Measurements from ENCODE around the gene MEX3A. TPM values are rescaled to one million over a fixed set of nuclear protein-coding genes. Genes with fewer than 3 reads are reported as not detected.

Gene MEX3A
- total RNA-seq, 1 experiment from 2014 or later, result 90.0 TPM

- H3K27ac ChIP-seq (ENCODE audit: low read depth, low read length, poor library complexity, severe bottlenecking), result no peak overlapping the region
- ChIA-PET CTCF (interaction anchor here (0.7 to 1.1 kb wide), 3 partner anchors 26 to 41 kb away, joined by 3 to 13 read pairs (median 10); partner anchors contain the start of genes LAMTOR2 and UBQLN4), POLR2A (ENCODE audit: low non-redundant PET) (interaction anchor here (0.6 kb wide), 1 partner anchor 10 kb away, joined by 3 read pairs; no protein-coding TSS in a partner anchor)
- no peaks in the 10 kb centered on the region for H3K36me3 ChIP-seq (ENCODE audit: insufficient read depth, low read length, poor library complexity, severe bottlenecking)
- no peaks in the 10 kb centered on the region for H3K9me3 ChIP-seq (ENCODE audit: low read depth, low read length, poor library complexity, severe bottlenecking)
- no peaks in the 10 kb centered on the region for H3K27me3 ChIP-seq (replicated peaks; ENCODE audit: insufficient read depth, low read depth, low read length, poor library complexity)
- TF ChIP-seq CTCF (conservative IDR thresholded peaks at IDR 0.05; ENCODE audit: low read depth, low read length) (peak; percentile 84), EZH2 (IDR thresholded peaks at IDR 0.05; ENCODE audit: borderline replicate concordance, low read depth, low read length, poor library complexity, severe bottlenecking) (no peak)
- intact Hi-C loops (cut with micrococcal nuclease; ENCODE audit: unreplicated experiment), result loop anchor here (10.0 kb wide), 1 partner anchor 109 kb away; no protein-coding TSS in a partner anchor
- H3K4me3 ChIP-seq (ENCODE audit: low read depth, low read length, poor library complexity, severe bottlenecking), result no peak overlapping the region
- no peaks in the 10 kb centered on the region for H3K4me1 ChIP-seq (ENCODE audit: insufficient read depth, low read length, poor library complexity, severe bottlenecking)
- DNase-seq (ENCODE audit: low spot score), result peak; percentile 78
- no TSS peak for BruUV-seq (replicated peaks)
These were observed 56.4 kb downstream of the MEX3A start for GRCh38 chr1:156025876-156026275.

GRCh38 chr1:156024801-156025200, 57.5 kb downstream of the MEX3A start:
- intact Hi-C loops (cut with micrococcal nuclease; ENCODE audit: unreplicated experiment), result loop anchor here (10.0 kb wide), 1 partner anchor 110 kb away; no protein-coding TSS in a partner anchor
- Histone ChIP-seq H3K27ac (ENCODE audit: low read depth, low read length, poor library complexity, severe bottlenecking) (no peak overlapping the region), H3K4me1 (ENCODE audit: insufficient read depth, low read length, poor library complexity, severe bottlenecking) (peaks cover 2% of the 10 kb centered on the region), H3K36me3 (ENCODE audit: insufficient read depth, low read length, poor library complexity, severe bottlenecking) (peaks cover 2% of the 10 kb centered on the region), H3K27me3 (replicated peaks; ENCODE audit: insufficient read depth, low read depth, low read length, poor library complexity) (no peaks in the 10 kb centered on the region), H3K4me3 (ENCODE audit: low read depth, low read length, poor library complexity, severe bottlenecking) (no peak overlapping the region), H3K9me3 (ENCODE audit: low read depth, low read length, poor library complexity, severe bottlenecking) (no peaks in the 10 kb centered on the region)
- TF ChIP-seq CTCF (conservative IDR thresholded peaks at IDR 0.05; ENCODE audit: low read depth, low read length), result no peak
- no peak for TF ChIP-seq EZH2 (IDR thresholded peaks at IDR 0.05; ENCODE audit: borderline replicate concordance, low read depth, low read length, poor library complexity, severe bottlenecking)
- no peak for DNase-seq (ENCODE audit: low spot score)
- ChIA-PET POLR2A (ENCODE audit: low non-redundant PET) (no interaction called here), CTCF (no interaction called here)
- no TSS peak for BruUV-seq (replicated peaks)

Other genes with a start within 250 kb of the MEX3A start
- gene GON4L, start 225.3 kb downstream of the MEX3A start, total RNA-seq (2021), result 55.7 and 59.9 TPM in 2 replicates
- 10.2 and 10.6 TPM in 2 replicates for gene SYT11, start 222.9 kb downstream of the MEX3A start, total RNA-seq (2021)
- 27.5 and 29.6 TPM in 2 replicates for gene RIT1, start 171.1 kb downstream of the MEX3A start, total RNA-seq (2021)
- gene KHDC4, start 148.1 kb downstream of the MEX3A start, total RNA-seq (2021), result 92.7 and 93.3 TPM in 2 replicates
- gene RXFP4, start 140.8 kb downstream of the MEX3A start, total RNA-seq (2021), result not detected in 2 replicates
- gene ARHGEF2, start 103.9 kb downstream of the MEX3A start, total RNA-seq (2021), result 148 and 161 TPM in 2 replicates
- gene SSR2, start 61.5 kb downstream of the MEX3A start, total RNA-seq (2021), result 220 and 233 TPM in 2 replicates
- 66.6 and 75.2 TPM in 2 replicates for gene UBQLN4, start 28.7 kb downstream of the MEX3A start, total RNA-seq (2021)
- 52.0 and 63.6 TPM in 2 replicates for gene LAMTOR2, start 27.7 kb downstream of the MEX3A start, total RNA-seq (2021)
- 0.47 and 0.66 TPM in 2 replicates for gene RAB25, start 21.3 kb downstream of the MEX3A start, total RNA-seq (2021)
- 204 and 225 TPM in 2 replicates for gene LMNA, start 32.2 kb upstream of the MEX3A start, total RNA-seq (2021)
- 0.77 and 0.92 TPM in 2 replicates for gene SEMA4A, start 71.1 kb upstream of the MEX3A start, total RNA-seq (2021)
- 28.9 and 30.9 TPM in 2 replicates for gene SLC25A44, start 111.6 kb upstream of the MEX3A start, total RNA-seq (2021)
- 89.6 and 96.6 TPM in 2 replicates for gene PMF1, start 130.5 kb upstream of the MEX3A start, total RNA-seq (2021)
- 2.4 and 2.8 TPM in 2 replicates for gene BGLAP, start 159.7 kb upstream of the MEX3A start, total RNA-seq (2021)
- 4.1 and 5.4 TPM in 2 replicates for gene PAQR6, start 165.6 kb upstream of the MEX3A start, total RNA-seq (2021)
- gene SMG5, start 200.4 kb upstream of the MEX3A start, total RNA-seq (2021), result 107 and 129 TPM in 2 replicates
- 7.0 and 9.1 TPM in 2 replicates for gene TMEM79, start 201.9 kb upstream of the MEX3A start, total RNA-seq (2021)
- gene GLMP, start 213.2 kb upstream of the MEX3A start, total RNA-seq (2021), result 30.3 and 37.2 TPM in 2 replicates
- gene VHLL, start 216.8 kb upstream of the MEX3A start, total RNA-seq (2021), result not detected in 2 replicates